Lower leg skin (tissue), 3 donors: ENCODE data around the gene WAPL.
"Not testable (repeated sequence)": the region's sequence is repeated elsewhere in the genome, so short reads cannot be mapped to it uniquely, and the experiment has no call there.

Experiments
- CTCF ChIP-seq, 3 donors: fragments of 450-650 bp; IDR thresholded peaks; one replicate each; pipeline ENCODE4 v1.5.1; 2016; ENCODE audit warnings: antibody characterized with exemption in 3 of 3, mild to moderate bottlenecking in 3 of 3, moderate library complexity in 2 of 3
- POLR2A ChIP-seq, 2 donors: fragments of 450-650 bp; IDR thresholded peaks; one replicate each; pipeline ENCODE4 v1.6.1; 2016 to 2017; ENCODE audit warnings: antibody characterized with exemption in 2 of 2, mild to moderate bottlenecking in 1 of 2, moderate library complexity in 1 of 2

GRCh38 chr10:86389109-86389440 lies 132.5 kb downstream of the WAPL start:
- not testable (repeated sequence) for TF ChIP-seq CTCF, POLR2A (IDR thresholded peaks at IDR 0.05)
